HepG2 (cell line): ENCODE measurements around the gene METAP2. TPM values are rescaled to one million over a fixed set of nuclear protein-coding genes. Genes with fewer than 3 reads are reported as not detected.

Experiments used
- ATAD3A ChIP-seq: sonication (generic); formaldehyde crosslinking; IDR thresholded peaks from 2 replicates; pipeline ENCODE4 v1.4.0; 2020; ENCODE audit warnings: missing genetic modification reagents
- BRCA1 ChIP-seq: sonication (generic); formaldehyde crosslinking; IDR thresholded peaks from 2 replicates; pipeline ENCODE4 v1.4.0; 2020; ENCODE audit warnings: missing genetic modification reagents
- CBX1 ChIP-seq: IDR thresholded peaks from one replicate; pipeline ENCODE4 v1.6.1; 2016; ENCODE audit warnings: antibody characterized with exemption, low read depth
- DMTF1 ChIP-seq: sonication (generic); formaldehyde crosslinking; IDR thresholded peaks from 2 replicates; pipeline ENCODE4 v1.4.0; 2020; ENCODE audit warnings: mild to moderate bottlenecking, missing genetic modification reagents
- ELF3 ChIP-seq: IDR thresholded peaks from 2 replicates; pipeline ENCODE4 v1.6.1; 2016; ENCODE audit warnings: missing genetic modification reagents, missing compliant biosample characterization
- HBP1 ChIP-seq: IDR thresholded peaks from 2 replicates; pipeline ENCODE4 v1.6.1; 2016; ENCODE audit warnings: low read depth, control low read depth
- HCFC1 ChIP-seq: fragments of 150-350 bp; IDR thresholded peaks from 2 replicates; pipeline ENCODE4 v1.6.1; 2014; ENCODE audit warnings: low read depth, low read length
- JUN ChIP-seq: sonication (generic); formaldehyde crosslinking; IDR thresholded peaks from 2 replicates; pipeline ENCODE4 v1.4.0; 2020; ENCODE audit warnings: mild to moderate bottlenecking, missing genetic modification reagents
- MTA1 ChIP-seq: sonication (generic); formaldehyde crosslinking; IDR thresholded peaks from 2 replicates; pipeline ENCODE4 v1.4.0; 2020; ENCODE audit warnings: missing genetic modification reagents, mild to moderate bottlenecking, borderline replicate concordance
- MXD4 ChIP-seq: IDR thresholded peaks from 2 replicates; pipeline ENCODE4 v1.6.1; 2016; ENCODE audit warnings: mild to moderate bottlenecking, missing biosample characterization, missing genetic modification reagents
- RXRA ChIP-seq: sonication (generic); formaldehyde crosslinking; IDR thresholded peaks from 2 replicates; pipeline ENCODE4 v1.5.1; 2020; ENCODE audit warnings: missing genetic modification reagents
- SNRNP70 ChIP-seq: fragments of 200-400 bp; formaldehyde crosslinking; IDR thresholded peaks from 2 replicates; pipeline ENCODE4 v1.6.1; 2017; ENCODE audit warnings: mild to moderate bottlenecking, low read depth, low read length, moderate library complexity
- THAP7 ChIP-seq: sonication (generic); formaldehyde crosslinking; IDR thresholded peaks from 2 replicates; pipeline ENCODE4 v1.8.1; 2023; ENCODE audit warnings: mild to moderate bottlenecking, missing genetic modification reagents
- U2AF2 ChIP-seq: fragments of 200-400 bp; formaldehyde crosslinking; IDR thresholded peaks from 2 replicates; pipeline ENCODE4 v1.6.1; 2017; ENCODE audit warnings: low read depth, mild to moderate bottlenecking, low read length
- ZNF430 ChIP-seq: sonication (generic); formaldehyde crosslinking; IDR thresholded peaks from 2 replicates; pipeline ENCODE4 v1.9.0; 2021; ENCODE audit warnings: mild to moderate bottlenecking, missing genetic modification reagents
- ZNF432 ChIP-seq: sonication (generic); formaldehyde crosslinking; IDR thresholded peaks from 2 replicates; pipeline ENCODE4 v1.5.0; 2020; ENCODE audit warnings: missing genetic modification reagents, mild to moderate bottlenecking, borderline replicate concordance
- ZNF441 ChIP-seq: sonication (generic); formaldehyde crosslinking; IDR thresholded peaks from 2 replicates; pipeline ENCODE4 v1.7.0; 2021; ENCODE audit warnings: missing genetic modification reagents, borderline replicate concordance
- ZNF468 ChIP-seq: sonication (generic); formaldehyde crosslinking; IDR thresholded peaks from 2 replicates; pipeline ENCODE4 v1.8.0; 2022; ENCODE audit warnings: mild to moderate bottlenecking, moderate library complexity, missing genetic modification reagents
- ZNF503 ChIP-seq: sonication (generic); formaldehyde crosslinking; IDR thresholded peaks from 2 replicates; pipeline ENCODE4 v1.4.0; 2020; ENCODE audit warnings: missing genetic modification reagents
- ZNF550 ChIP-seq: sonication (generic); formaldehyde crosslinking; IDR thresholded peaks from 2 replicates; pipeline ENCODE4 v1.4.0; 2020; ENCODE audit warnings: mild to moderate bottlenecking, missing genetic modification reagents, borderline replicate concordance
- ZNF576 ChIP-seq: sonication (generic); formaldehyde crosslinking; IDR thresholded peaks from 2 replicates; pipeline ENCODE4 v1.4.0; 2020; ENCODE audit warnings: mild to moderate bottlenecking, missing genetic modification reagents
- ZNF660 ChIP-seq: sonication (generic); formaldehyde crosslinking; IDR thresholded peaks from 2 replicates; pipeline ENCODE4 v1.5.1; 2020; ENCODE audit warnings: mild to moderate bottlenecking, low read depth, missing genetic modification reagents, borderline replicate concordance
- polyA plus RNA-seq, 8 experiments: library from polyadenylated mRNA; depleted of rRNA in 3 of 8; stranded (reverse) in 7 of 8; unstranded in 1 of 8; fragments of >200 nt; fragmentation: Illumina TruSeq in 4 of 8; extraction: Trizol in 4 of 8; gene quantifications; 2 replicates each; pipeline versions ENCODE4 v1.2.1 to v1.2.3, GENCODE V29; 2011 to 2016; ENCODE audit warnings: low read depth in 4 of 8, missing spikeins in 1 of 8, mixed read lengths in 1 of 8; ENCODE audit not compliant: insufficient read depth in 1 of 8
- total RNA-seq, 5 experiments: library from RNA; depleted of rRNA; stranded (reverse); fragments of >200 nt; fragmentation: Illumina TruSeq; extraction: Trizol; gene quantifications; 2 replicates each; pipeline ENCODE4 v1.2.3, GENCODE V29; 2016; ENCODE audit warnings: low read depth in 1 of 5

The METAP2 gene
- total and polyA plus RNA-seq, 2 of the 13 experiments (the other 11 are each of a cell fraction or from before 2014, with no cell fraction given): 67.8 to 131 TPM

GRCh38 chr12:95473884-95474659 is at the start of gene METAP2 (continued):
- TF ChIP-seq ZNF432 (CRISPR knock-in tag) (no peak; the same call in 1 of the 2 replicates), JUN (no peak), ZNF441 (CRISPR knock-in tag) (peak; percentile 88), SNRNP70 (no peak), ZNF468 (CRISPR knock-in tag) (no peak), ZNF430 (CRISPR knock-in tag) (peak; percentile 94), HBP1 (peak; percentile 94; the same call in 1 of the 2 replicates), ELF3 (CRISPR knock-in tag) (peak; percentile 59; the same call in 1 of the 2 replicates), MXD4 (CRISPR knock-in tag) (peak; percentile 77; the same call in 1 of the 2 replicates), U2AF2 (no peak), HCFC1 (peak; percentile 52; the same call in 1 of the 2 replicates), THAP7 (CRISPR knock-in tag) (peak; percentile 68; the same call in 1 of the 2 replicates), ZNF503 (peak; percentile 66; the same call in 1 of the 2 replicates), ZNF576 (CRISPR knock-in tag) (no peak), ATAD3A (CRISPR knock-in tag) (0 out of 2 replicates have a peak, but pooled peaks have one; percentile 63), BRCA1 (CRISPR knock-in tag) (peak; percentile 85; the same call in 1 of the 2 replicates), ZNF550 (CRISPR knock-in tag) (no peak), RXRA (peak; percentile 71), MTA1 (CRISPR knock-in tag) (peak; percentile 41; the same call in 1 of the 2 replicates), CBX1 (peak; percentile 66), ZNF660 (CRISPR knock-in tag) (no peak), DMTF1 (CRISPR knock-in tag) (no peak)
